SK-N-MC (cell line): ENCODE results near the gene PAPOLB.

Experiments
- DNase-seq: peaks from one replicate; pipeline ENCODE4 v3.0.0-alpha.2; 2011; ENCODE audit warnings: low read depth, low spot score
- H3K27ac ChIP-seq: fragments of 200-600 bp; sonication (generic); 2 replicates; pipeline ENCODE4 v1.5.1; 2016; ENCODE audit warnings: mixed run types
- H3K36me3 ChIP-seq: fragments of 200-600 bp; sonication (generic); 2 replicates; pipeline ENCODE4 v1.6.1; 2017; ENCODE audit warnings: antibody characterized with exemption, low read length, mixed read lengths; ENCODE audit not compliant: insufficient read depth
- H3K4me3 ChIP-seq: fragments of 200-600 bp; sonication (generic); 2 replicates; pipeline ENCODE4 v1.5.1; 2016
- H3K9ac ChIP-seq: fragments of 200-600 bp; sonication (generic); 2 replicates; pipeline ENCODE4 v1.8.0; 2017; ENCODE audit warnings: mixed run types, mixed read lengths; ENCODE audit not compliant: insufficient read length
- H3K9me3 ChIP-seq: fragments of 200-600 bp; sonication (generic); 2 replicates; pipeline ENCODE4 v1.6.1; 2017; ENCODE audit warnings: low read depth, mild to moderate bottlenecking, antibody characterized with exemption, low read length, moderate library complexity, mixed read lengths
- EZH2 ChIP-seq: fragments of 200-600 bp; sonication (generic); IDR thresholded peaks from one replicate; pipeline ENCODE4 v1.6.1; 2017; ENCODE audit warnings: antibody characterized with exemption
- FOXP2 ChIP-seq: optimal IDR thresholded peaks from 2 replicates; pipeline ENCODE3; 2011; ENCODE audit warnings: mild to moderate bottlenecking, moderate library complexity; ENCODE audit not compliant: insufficient read depth; ENCODE audit errors: extremely low read length, control extremely low read depth
- POLR2AphosphoS5 ChIP-seq: IDR thresholded peaks from 2 replicates; pipeline ENCODE4 v1.6.1; 2012; ENCODE audit warnings: mild to moderate bottlenecking, low read depth, low read length, borderline replicate concordance

PAPOLB gene

DNA sequence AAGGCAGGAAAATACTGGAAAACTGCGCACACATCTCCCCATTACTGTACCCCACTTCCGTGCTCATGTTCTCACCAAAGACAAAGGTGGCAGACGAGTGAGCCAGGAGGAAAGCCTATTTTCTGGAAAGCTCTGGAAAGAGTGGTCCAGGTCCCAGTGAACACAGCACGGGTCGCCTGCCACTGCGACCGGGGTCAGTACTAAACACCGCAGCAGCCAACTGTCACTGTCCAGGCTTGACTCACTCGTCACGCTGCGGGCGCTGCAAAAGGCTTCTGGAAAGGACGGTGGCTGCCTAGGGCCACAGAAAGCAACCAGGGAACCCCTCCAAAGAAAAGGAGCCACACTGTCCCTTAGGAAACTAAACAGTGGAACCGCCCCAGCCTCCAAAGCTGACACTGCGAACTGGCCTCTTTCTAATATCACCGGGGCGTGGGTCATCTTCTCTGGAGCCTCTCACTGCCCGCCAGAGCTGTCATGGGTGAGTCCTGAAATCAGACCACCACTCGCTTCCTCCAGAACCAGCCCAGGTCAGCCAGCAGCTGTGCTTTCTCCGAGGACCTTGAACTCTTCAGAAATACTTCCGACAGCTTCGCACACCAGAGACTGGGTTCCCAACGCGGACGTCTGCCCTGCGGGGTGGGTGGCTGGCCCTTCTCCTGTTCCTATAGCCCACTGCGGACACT lies 17.7 kb upstream of the PAPOLB start:
- no peak for DNase-seq
- Histone ChIP-seq H3K27ac (no peak overlapping the region), H3K9me3 (no peaks in the 10 kb centered on the region), H3K36me3 (no peaks in the 10 kb centered on the region; the same call in 1 of the 2 replicates), H3K4me3 (no peak overlapping the region), H3K9ac (no peak overlapping the region)
- TF ChIP-seq EZH2 = no peak
- no peak for TF ChIP-seq FOXP2
- TF ChIP-seq POLR2AphosphoS5 = no peak

DNA sequence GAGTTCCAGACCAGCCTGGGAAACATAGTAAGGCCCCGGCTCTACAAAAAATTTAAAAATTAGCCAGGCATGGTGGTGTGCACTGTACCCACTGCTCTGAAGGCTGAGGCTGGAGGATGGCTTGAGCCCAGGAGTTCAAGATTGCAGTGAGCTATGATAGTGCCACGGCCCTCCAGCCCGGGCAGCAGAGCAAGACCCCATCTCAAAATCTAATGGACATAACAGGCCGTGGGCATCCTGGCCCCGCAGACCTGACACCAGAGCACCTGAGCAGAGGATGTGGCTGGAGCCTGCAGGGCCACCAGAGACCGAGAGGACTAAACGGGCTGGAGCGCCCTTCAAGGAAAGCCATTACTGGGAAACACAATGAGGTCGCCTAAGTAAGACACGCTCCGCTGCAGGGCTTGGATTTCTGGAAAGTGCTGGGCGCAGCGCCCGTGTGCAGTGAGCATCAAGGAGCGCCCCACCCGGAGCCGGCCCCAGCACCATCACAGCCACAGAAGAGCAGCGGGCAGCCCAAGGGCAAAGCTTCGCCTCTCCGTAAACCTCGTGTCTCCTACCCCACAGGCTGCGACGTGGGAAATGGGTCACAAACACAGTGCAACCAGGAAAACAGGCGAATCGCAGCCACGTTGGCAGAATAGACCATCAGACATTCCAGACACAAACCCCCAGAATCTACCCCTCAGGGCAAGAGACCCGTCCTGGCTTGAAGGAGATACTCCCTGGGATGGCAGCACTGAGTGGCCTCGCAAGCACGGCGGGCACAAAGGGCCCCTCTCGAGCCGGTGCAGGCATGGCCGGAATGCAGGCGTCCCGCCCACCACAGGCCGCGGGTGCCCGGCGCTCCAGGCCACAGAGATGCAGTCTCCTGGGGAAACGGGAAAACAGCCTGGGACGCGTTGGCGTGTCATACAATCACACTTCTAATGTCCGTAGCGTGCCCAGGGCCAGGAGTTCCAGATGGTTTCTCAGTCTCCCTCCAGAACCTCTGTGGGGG lies 16.8 kb upstream of the PAPOLB start:
- DNase-seq = no peak
- no peak overlapping the region for H3K4me3 ChIP-seq
- no peaks in the 10 kb centered on the region; the same call in 1 of the 2 replicates for H3K36me3 ChIP-seq
- no peak for TF ChIP-seq EZH2
- TF ChIP-seq FOXP2 = no peak
- TF ChIP-seq POLR2AphosphoS5 = no peak
- H3K27ac ChIP-seq = no peak overlapping the region
- H3K9ac ChIP-seq = no peak overlapping the region
- no peaks in the 10 kb centered on the region for H3K9me3 ChIP-seq

DNA sequence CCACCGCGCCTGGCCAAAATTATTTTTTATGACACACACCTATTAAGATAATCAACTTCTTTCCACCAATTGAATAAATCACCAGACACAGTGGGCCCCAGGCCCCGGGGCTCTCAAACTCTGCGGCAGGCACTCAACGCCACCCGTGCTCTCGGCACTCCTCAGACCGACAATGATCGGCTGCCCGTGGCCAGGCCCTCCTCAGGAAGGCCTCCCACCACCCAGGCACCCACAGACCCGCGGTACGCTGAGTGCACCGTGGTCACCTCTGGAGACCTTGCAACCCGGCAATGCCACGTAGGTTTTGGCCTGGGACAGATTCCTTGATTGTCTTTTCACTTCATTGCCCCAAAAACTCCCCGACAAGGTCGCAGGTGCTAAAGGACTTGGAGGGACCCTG lies 14.8 kb upstream of the PAPOLB start:
- TF ChIP-seq POLR2AphosphoS5 = no peak
- no peak for TF ChIP-seq FOXP2
- no peaks in the 10 kb centered on the region for H3K9me3 ChIP-seq
- DNase-seq = no peak
- no peak overlapping the region for H3K4me3 ChIP-seq
- no peak overlapping the region for H3K27ac ChIP-seq
- no peak overlapping the region for H3K9ac ChIP-seq
- no peaks in the 10 kb centered on the region; the same call in 1 of the 2 replicates for H3K36me3 ChIP-seq

DNA sequence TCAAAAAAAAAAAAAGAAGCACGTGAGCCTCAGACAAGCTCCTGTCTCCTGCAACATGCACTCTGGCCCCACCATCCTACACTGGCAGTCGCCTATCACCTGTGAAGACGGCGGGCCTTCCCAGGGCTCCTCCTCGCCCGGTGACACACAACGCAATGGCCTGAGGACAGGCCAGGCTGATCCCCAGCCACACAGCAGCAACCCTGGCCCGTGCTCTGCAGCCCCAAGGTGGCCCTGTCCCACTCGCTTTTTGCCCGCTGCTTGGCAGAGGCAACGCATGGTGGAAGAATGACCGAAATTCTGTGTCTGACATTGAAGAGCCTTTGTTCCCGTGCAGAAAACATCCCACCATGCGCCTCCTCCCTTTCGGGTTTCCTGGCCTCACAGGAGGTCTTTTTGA lies 13.6 kb upstream of the PAPOLB start:
- TF ChIP-seq POLR2AphosphoS5 = no peak
- no peak for TF ChIP-seq FOXP2
- no peak for TF ChIP-seq EZH2

DNA sequence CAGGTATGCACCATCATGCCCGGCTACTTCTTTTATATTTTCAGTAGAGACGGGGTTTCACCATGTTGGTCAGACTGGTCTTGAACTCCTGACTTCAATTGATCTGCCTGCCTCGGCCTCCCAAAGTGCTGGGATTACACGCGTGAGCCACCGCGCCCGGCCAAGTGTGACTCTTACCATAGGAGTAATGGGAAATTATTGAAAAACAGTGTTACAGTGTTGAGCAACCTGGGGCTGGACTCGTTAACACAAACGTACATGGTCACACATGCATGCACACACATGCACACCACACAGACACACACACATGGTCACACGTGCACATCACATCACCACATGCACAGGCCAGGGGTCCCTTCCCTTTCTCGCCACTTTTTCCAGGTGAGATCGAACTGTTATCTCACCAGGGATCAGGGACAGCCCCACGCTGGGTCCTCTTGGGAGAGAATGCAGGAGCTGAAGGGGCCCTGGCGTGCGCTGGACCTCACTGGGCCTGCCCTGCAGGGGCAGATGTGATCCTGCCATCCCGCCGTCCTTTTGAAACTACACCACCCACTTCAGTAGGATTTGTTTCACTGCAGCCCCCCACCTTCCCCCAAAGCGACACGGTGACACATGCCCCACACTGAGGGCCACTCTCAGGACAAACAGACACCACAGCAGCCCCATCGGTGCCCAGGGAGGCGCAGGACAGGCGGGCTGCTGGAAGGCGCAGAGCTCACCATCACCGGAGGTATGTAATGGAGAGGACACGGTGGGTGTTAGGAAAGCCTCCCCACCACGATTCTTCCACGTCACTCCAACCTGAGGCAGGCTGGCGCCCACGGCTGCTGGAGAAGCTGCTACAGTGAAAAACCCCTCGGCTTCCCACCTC lies 11.5 kb upstream of the PAPOLB start:
- Histone ChIP-seq H3K36me3 (no peaks in the 10 kb centered on the region; the same call in 1 of the 2 replicates), H3K4me3 (no peak overlapping the region), H3K9ac (no peak overlapping the region), H3K27ac (no peak overlapping the region), H3K9me3 (no peaks in the 10 kb centered on the region)
- TF ChIP-seq FOXP2 (no peak), EZH2 (no peak), POLR2AphosphoS5 (no peak)
- no peak for DNase-seq

More for the DNA sequence above, 13.6 kb upstream of the PAPOLB start:
- Histone ChIP-seq H3K9ac (no peak overlapping the region), H3K27ac (no peak overlapping the region), H3K36me3 (no peaks in the 10 kb centered on the region; the same call in 1 of the 2 replicates), H3K9me3 (no peaks in the 10 kb centered on the region), H3K4me3 (no peak overlapping the region)
- DNase-seq = no peak

DNA sequence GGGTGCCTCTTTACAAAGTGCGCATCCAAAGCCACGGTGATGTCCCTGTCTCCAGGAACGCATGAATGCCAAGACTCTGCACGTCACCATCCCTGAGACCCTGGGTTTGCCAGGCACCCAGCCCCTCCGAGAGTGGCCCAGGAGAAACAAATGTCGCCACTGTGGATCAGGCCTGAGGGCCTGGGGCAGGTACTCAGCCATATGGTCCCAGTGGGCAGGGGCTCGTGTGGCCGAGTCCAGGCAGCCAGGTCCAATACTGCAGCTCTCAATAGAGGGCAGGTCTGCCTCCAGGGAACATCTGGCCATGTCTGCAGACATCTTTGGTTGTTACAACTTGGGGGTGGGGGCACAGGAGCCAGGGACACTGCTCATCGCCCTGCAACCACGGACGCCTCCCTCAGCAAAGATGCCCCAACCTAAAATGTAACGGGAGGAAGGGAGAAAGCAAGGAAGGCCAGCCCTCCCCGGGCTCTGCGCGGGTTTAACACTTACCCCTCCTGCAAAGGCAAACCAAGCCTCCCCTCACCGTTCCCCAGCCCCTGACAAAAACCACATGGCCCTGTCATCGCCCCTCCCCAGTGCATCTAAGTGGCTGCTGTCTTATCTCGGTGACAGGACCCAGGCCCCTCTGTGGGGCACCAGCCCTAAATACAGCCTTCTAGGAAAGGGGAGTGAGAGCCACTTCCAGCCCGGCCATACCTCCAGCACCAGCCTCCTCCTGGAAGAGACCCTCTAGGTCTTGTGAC lies 10.3 kb upstream of the PAPOLB start:
- TF ChIP-seq EZH2 (no peak), FOXP2 (no peak), POLR2AphosphoS5 (no peak)
- no peaks in the 10 kb centered on the region; the same call in 1 of the 2 replicates for H3K36me3 ChIP-seq
- H3K9me3 ChIP-seq = no peaks in the 10 kb centered on the region
- DNase-seq = no peak
- H3K27ac ChIP-seq = no peak overlapping the region
- no peak overlapping the region for H3K9ac ChIP-seq
- H3K4me3 ChIP-seq = no peak overlapping the region

DNA sequence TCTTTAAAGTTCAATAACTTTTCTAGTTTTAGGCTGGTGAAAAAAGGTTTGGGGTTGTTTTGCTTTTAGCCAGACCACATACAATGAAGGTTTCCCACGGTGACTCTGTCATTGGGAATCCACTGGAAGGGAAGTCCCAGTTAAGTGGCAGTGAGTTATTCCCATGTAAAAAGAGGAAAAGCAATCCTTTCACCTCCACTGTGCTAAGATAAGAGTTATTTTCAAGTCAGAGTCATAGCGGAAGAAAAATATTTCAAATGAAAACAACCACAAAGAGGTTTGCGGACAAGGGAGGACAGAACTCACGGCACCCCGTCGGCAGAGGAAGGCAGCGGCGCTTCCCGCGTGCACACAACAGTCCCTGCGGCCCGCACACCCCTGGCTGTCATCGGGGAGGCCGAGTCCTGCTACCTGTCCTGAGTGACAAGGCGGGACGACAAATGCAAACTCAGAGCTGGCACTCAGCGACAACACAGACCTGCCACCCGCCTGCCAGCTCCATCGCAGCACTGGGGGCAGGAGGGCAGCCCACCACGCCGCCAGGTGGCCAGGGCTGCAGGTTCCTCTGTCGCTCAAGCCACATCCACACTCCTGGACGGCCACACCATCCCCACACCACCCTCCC lies 9.3 kb upstream of the PAPOLB start:
- no peak overlapping the region for H3K27ac ChIP-seq
- H3K36me3 ChIP-seq = no peaks in the 10 kb centered on the region

More for the DNA sequence above, 9.3 kb upstream of the PAPOLB start:
- DNase-seq = no peak
- TF ChIP-seq FOXP2 (no peak), EZH2 (no peak)
- no peaks in the 10 kb centered on the region for H3K9me3 ChIP-seq
- no peak overlapping the region for H3K4me3 ChIP-seq
- H3K9ac ChIP-seq = no peak overlapping the region
